Activated effector memory CD4-positive, alpha-beta T cell treated with anti-CD3 and anti-CD28 coated beads, Interleukin-2, amount 50 U/mL, for 16 hours (primary cell): ENCODE data around the gene S100A6.
A peak's percentile ranks its signal among the peaks of the same experiment; 100 is the strongest.

ENCODE experiments used
- DNase-seq: peaks from one replicate; pipeline ENCODE4 v3.0.0-alpha.2; 2020

The S100A6 gene

GRCh38 chr1:153544453-153545066, 8.8 kb upstream of the S100A6 start:
- no peak for DNase-seq

- no peak for DNase-seq
Measured at GRCh38 chr1:153543736-153544135, 7.9 kb upstream of the S100A6 start.

GRCh38 chr1:153542956-153543711, 7.3 kb upstream of the S100A6 start:
- no peak for DNase-seq

GRCh38 chr1:153541641-153542590, 6.1 kb upstream of the S100A6 start:
- no peak for DNase-seq

- peak; percentile 85 for DNase-seq
Measured at GRCh38 chr1:153540394-153541361, 4.9 kb upstream of the S100A6 start, which contains the start of gene S100A5. Gene S100A5, minus strand, starts transcription at chr1:153540934. Its CDS starts 743 bp downstream, at chr1:153540191.

- DNase-seq = no peak
Measured at GRCh38 chr1:153539395-153540093, 3.8 kb upstream of the S100A6 start.

GRCh38 chr1:153538315-153538821, 2.6 kb upstream of the S100A6 start:
- DNase-seq = no peak

- DNase-seq = no peak
Measured at GRCh38 chr1:153537376-153537730, 1.6 kb upstream of the S100A6 start.

GRCh38 chr1:153536671-153537375, 1.0 kb upstream of the S100A6 start:
- DNase-seq = peak; percentile 64

GRCh38 chr1:153536012-153536670, 350 bp upstream of the S100A6 start:
- DNase-seq = peak; percentile 93

GRCh38 chr1:153534925-153535241, 908 bp downstream of the S100A6 start:
- DNase-seq = no peak

GRCh38 chr1:153534226-153534924, 1.4 kb downstream of the S100A6 start:
- peak; percentile 1 for DNase-seq

- peak; percentile 72 for DNase-seq
Measured at GRCh38 chr1:153533689-153534201, 2.0 kb downstream of the S100A6 start.

GRCh38 chr1:153532769-153533599, 2.8 kb downstream of the S100A6 start:
- DNase-seq = peak; percentile 92

- DNase-seq = peak; percentile 80
Measured at GRCh38 chr1:153532181-153532580, 3.6 kb downstream of the S100A6 start.

- peak; percentile 50 for DNase-seq
Measured at GRCh38 chr1:153531638-153532037, 4.2 kb downstream of the S100A6 start.

GRCh38 chr1:153527683-153528040, 8.1 kb downstream of the S100A6 start:
- no peak for DNase-seq

GRCh38 chr1:153527023-153527682, 8.6 kb downstream of the S100A6 start:
- no peak for DNase-seq
